IMR-90 (cell line): ENCODE measurements around the gene MCF2L. TPM values are rescaled to one million over a fixed set of nuclear protein-coding genes. Genes with fewer than 3 reads are reported as not detected.

Source experiments
- ATAC-seq: fragments of 200-7000 bp; cut with Tn5 transposase; 2 replicates; pipeline ENCODE4 v1.9.1; 2020; ENCODE audit warnings: low read depth, mild to moderate bottlenecking, moderate library complexity
- BruUV-seq: library from RNA; stranded (reverse); fragments of 400-500 nt; replicated peaks from 2 replicates; lab custom pipeline; 2021; lab: Mats Ljungman, UMichigan
- CTCF ChIA-PET: fragments of 300-600 bp; formaldehyde crosslinking; extraction: SDS; loops from one replicate; lab custom pipeline; 2021; ENCODE audit warnings: antibody characterized with exemption; lab: Yijun Ruan, JAX
- POLR2A ChIA-PET: fragments of 300-600 bp; sonication (Branson Sonifier 250); formaldehyde crosslinking; loops from one replicate; lab custom pipeline; 2022; ENCODE audit warnings: antibody characterized with exemption; ENCODE audit not compliant: unreplicated experiment; lab: Charles Lee
- DNase-seq: peaks from one replicate; pipeline ENCODE4 v3.0.0; 2013
- H2AFZ ChIP-seq: replicated peaks from 2 replicates; pipeline ENCODE3; 2013; ENCODE audit warnings: low read length, mild to moderate bottlenecking; ENCODE audit not compliant: poor library complexity
- H2AK5ac ChIP-seq: 2 replicates; pipeline ENCODE4 v1.6.1; 2013; ENCODE audit warnings: low read depth, low read length, inconsistent platforms
- H2AK9ac ChIP-seq: replicated peaks from 2 replicates; pipeline ENCODE3; 2013; ENCODE audit warnings: mild to moderate bottlenecking, low read depth, low read length, moderate library complexity; ENCODE audit not compliant: poor library complexity
- H2BK120ac ChIP-seq: 2 replicates; pipeline ENCODE4 v1.6.1; 2013; ENCODE audit warnings: low read depth, low read length, inconsistent platforms
- H2BK15ac ChIP-seq: 3 replicates; pipeline ENCODE4 v1.6.1; 2013; ENCODE audit warnings: low read depth, low read length, inconsistent platforms
- H2BK20ac ChIP-seq: 2 replicates; pipeline ENCODE4 v1.6.1; 2013; ENCODE audit warnings: low read depth, mild to moderate bottlenecking, inconsistent platforms, low read length, moderate library complexity
- H2BK5ac ChIP-seq: 2 replicates; pipeline ENCODE4 v1.6.1; 2013; ENCODE audit warnings: mild to moderate bottlenecking, low read depth, low read length, inconsistent platforms; ENCODE audit not compliant: poor library complexity, severe bottlenecking
- H3K14ac ChIP-seq: replicated peaks from 2 replicates; pipeline ENCODE4 v1.6.1; 2013; ENCODE audit warnings: low read depth, low read length, inconsistent platforms
- H3K18ac ChIP-seq: 2 replicates; pipeline ENCODE4 v1.6.1; 2013; ENCODE audit warnings: low read depth, low read length, control low read depth
- H3K23ac ChIP-seq: 2 replicates; pipeline ENCODE4 v1.6.1; 2013; ENCODE audit warnings: low read depth, low read length, inconsistent platforms
- H3K27ac ChIP-seq: 2 replicates; pipeline ENCODE4 v1.5.1; 2013; ENCODE audit warnings: mild to moderate bottlenecking, control low read depth, low read length; ENCODE audit not compliant: insufficient read depth
- H3K27me3 ChIP-seq: 2 replicates; pipeline ENCODE4 v1.6.1; 2013; ENCODE audit warnings: low read length; ENCODE audit not compliant: control insufficient read depth, insufficient read depth
- H3K36me3 ChIP-seq: 2 replicates; pipeline ENCODE4 v1.6.1; 2013; ENCODE audit warnings: low read length, mixed read lengths; ENCODE audit not compliant: control insufficient read depth, insufficient read depth
- H3K4ac ChIP-seq: 2 replicates; pipeline ENCODE4 v1.6.1; 2013; ENCODE audit warnings: low read depth, low read length, inconsistent platforms
- H3K4me1 ChIP-seq: 2 replicates; pipeline ENCODE4 v1.6.1; 2013; ENCODE audit warnings: low read length, mixed read lengths; ENCODE audit not compliant: control insufficient read depth, insufficient read depth
- H3K4me2 ChIP-seq: 2 replicates; pipeline ENCODE4 v1.6.1; 2013; ENCODE audit warnings: low read depth, mild to moderate bottlenecking, control low read depth, low read length, moderate library complexity
- H3K4me3 ChIP-seq: 2 replicates; pipeline ENCODE4 v1.5.1; 2013; ENCODE audit warnings: low read depth, mild to moderate bottlenecking, control low read depth, low read length, moderate library complexity; ENCODE audit not compliant: insufficient read depth
- H3K56ac ChIP-seq: 2 replicates; pipeline ENCODE4 v1.6.1; 2013; ENCODE audit warnings: low read length, inconsistent platforms; ENCODE audit not compliant: insufficient read depth; ENCODE audit errors: extremely low read depth
- H3K79me1 ChIP-seq, 2 experiments: 2 replicates each; pipeline ENCODE4 v1.6.1; 2013; ENCODE audit warnings: low read length in 2 of 2, inconsistent platforms in 1 of 2, low read depth in 1 of 2
- H3K9ac ChIP-seq: 2 replicates; pipeline ENCODE4 v1.6.1; 2013; ENCODE audit warnings: low read depth, low read length, control low read depth
- H3K9me1 ChIP-seq: 2 replicates; pipeline ENCODE4 v1.6.1; 2013; ENCODE audit warnings: low read length, inconsistent platforms; ENCODE audit not compliant: insufficient read depth
- H3K9me3 ChIP-seq: 2 replicates; pipeline ENCODE4 v1.6.1; 2013; ENCODE audit warnings: low read length; ENCODE audit not compliant: control insufficient read depth, insufficient read depth
- H4K20me1 ChIP-seq: 2 replicates; pipeline ENCODE4 v1.6.1; 2013; ENCODE audit warnings: low read length, inconsistent platforms; ENCODE audit not compliant: insufficient read depth
- H4K5ac ChIP-seq: 2 replicates; pipeline ENCODE4 v1.6.1; 2013; ENCODE audit warnings: mild to moderate bottlenecking, low read depth, low read length, control low read depth
- H4K8ac ChIP-seq, 2 experiments: 2 replicates each; pipeline ENCODE4 v1.6.1; 2013; ENCODE audit warnings: low read depth in 2 of 2, low read length in 2 of 2, control low read depth in 1 of 2, inconsistent platforms in 1 of 2
- H4K91ac ChIP-seq: 2 replicates; pipeline ENCODE4 v1.6.1; 2013; ENCODE audit warnings: low read depth, low read length, inconsistent platforms; ENCODE audit not compliant: insufficient read depth
- CHD1 ChIP-seq: IDR thresholded peaks from 2 replicates; pipeline ENCODE4 v1.6.1; 2012; ENCODE audit warnings: low read depth, low read length, improper control_type of control experiment
- USF2 ChIP-seq: fragments of 150-350 bp; IDR thresholded peaks from 2 replicates; pipeline ENCODE4 v1.6.1; 2017; ENCODE audit warnings: mild to moderate bottlenecking, antibody characterized with exemption, low read length, low read depth
- WGBS, 2 experiments: methylation state at CpG; one replicate each; pipeline versions ENCODE4 v1.1.5 to v1.1.7; 2013; ENCODE audit warnings: missing lambda C conversion rate in 2 of 2; ENCODE audit not compliant: insufficient read length in 1 of 2; ENCODE audit errors: extremely low coverage in 2 of 2; 5-methylcytosine and 5-hydroxymethylcytosine counted together
- dilution Hi-C: fragments of 300-500 bp; cut with HindIII; formaldehyde crosslinking; loops from one replicate; pipeline ENCODE4 v1.14.3; 2018; ENCODE audit warnings: low sequenced_read_pairs; ENCODE audit not compliant: unreplicated experiment
- in situ Hi-C: fragments of 300-500 bp; cut with MboI; formaldehyde crosslinking; loops from 3 replicates; pipeline ENCODE4 v1.14.3; 2019; ENCODE audit warnings: low sequenced_read_pairs, inconsistent platforms, mixed read lengths
- intact Hi-C: fragments of 100-400 bp; cut with micrococcal nuclease; formaldehyde crosslinking; loops from 2 replicates; pipeline ENCODE4 v1.10.0; 2022
- polyA plus RNA-seq, 3 experiments: library from polyadenylated mRNA; depleted of rRNA; stranded (reverse); fragments of >200 nt; gene quantifications; 2 replicates each; pipeline ENCODE4 v1.2.3, GENCODE V29; 2012; ENCODE audit warnings: low replicate concordance in 1 of 3
- total RNA-seq: library from RNA; depleted of rRNA; stranded (reverse); fragments of >200 nt; gene quantifications from 2 replicates; pipeline ENCODE4 v1.2.3, GENCODE V29; 2012

The MCF2L gene
- total and polyA plus RNA-seq, 2 of the 4 experiments (the other 2 are of a cell fraction), result 0.18 TPM; not detected in 1

- Histone ChIP-seq H3K4ac (no peak overlapping the region), H4K91ac (no peak overlapping the region), H3K9me3 (no peaks in the 10 kb centered on the region), H3K4me2 (no peak overlapping the region), H3K14ac (no peak overlapping the region), H3K36me3 (no peaks in the 10 kb centered on the region), H2BK20ac (no peak overlapping the region), H2AK9ac (no peak overlapping the region), H2AK5ac (no peak overlapping the region), H2BK15ac (no peak overlapping the region), H2AFZ (no peak overlapping the region), H3K18ac (no peak overlapping the region), H3K27me3 (peaks cover 71% of the 10 kb centered on the region), H3K27ac (no peak overlapping the region), H4K8ac (no peak overlapping the region), H4K20me1 (no peaks in the 10 kb centered on the region), H2BK120ac (no peak overlapping the region), H3K4me3 (no peak overlapping the region), H4K5ac (no peak overlapping the region), H2BK5ac (no peak overlapping the region), H3K4me1 (no peaks in the 10 kb centered on the region), H3K56ac (no peak overlapping the region), H3K9me1 (no peaks in the 10 kb centered on the region), H3K79me1 (no peaks in the 10 kb centered on the region), H3K9ac (no peak overlapping the region), H3K23ac (no peak overlapping the region)
- BruUV-seq, result no TSS peak
- dilution Hi-C loops (no loop called here), intact Hi-C loops (no loop called here), in situ Hi-C loops (no loop called here)
- POLR2A ChIA-PET, result no interaction called here
- no peak for DNase-seq
- TF ChIP-seq USF2 (no peak), CHD1 (no peak)
- CTCF ChIA-PET, result no interaction called here
- WGBS, 2 experiments, result 0% methylated on average over 1 of the region's 20 CpGs; no CpG with 5 or more reads in 1 of the 2 experiments
- ATAC-seq, result no peak
Measured at GRCh38 chr13:112981451-112981850, 12.4 kb downstream of the MCF2L start.
